HFF-Myc (cell line): Measurements from ENCODE around the gene SGCG.

Experiments used
- DNase-seq: peaks from one replicate; pipeline ENCODE4 v3.0.0-alpha.2; 2011; ENCODE audit warnings: low read depth; ENCODE audit errors: extremely low read depth
- H3K4me3 ChIP-seq: replicated peaks from 2 replicates; pipeline ENCODE4 v1.5.1; 2011; ENCODE audit warnings: low read depth, mild to moderate bottlenecking, control low read depth, low read length
- CTCF ChIP-seq: IDR thresholded peaks from 2 replicates; pipeline ENCODE4 v1.5.1; 2012; ENCODE audit warnings: mild to moderate bottlenecking, low read depth, low read length, control low read depth; ENCODE audit errors: missing control alignments

The SGCG gene

DNA sequence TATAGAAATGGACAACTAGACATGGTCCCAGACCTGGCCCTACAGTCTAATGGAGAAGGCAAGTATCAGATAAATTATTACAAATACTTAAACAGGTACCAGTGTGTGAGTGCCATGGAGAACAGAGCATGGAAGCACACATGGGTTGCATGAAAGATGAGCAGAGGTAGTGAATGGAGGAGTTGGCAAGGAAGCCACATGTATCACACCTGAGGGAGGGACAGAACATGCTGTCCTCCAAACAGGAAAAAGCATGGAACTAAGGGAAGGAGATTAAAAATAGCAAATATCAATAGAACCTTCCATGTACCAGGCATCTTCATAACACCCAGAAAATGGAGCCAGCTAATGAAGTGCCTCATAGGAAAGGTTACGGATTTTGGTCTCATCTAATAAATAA lies 166.8 kb downstream of the SGCG start:
- DNase-seq: no peak
- H3K4me3 ChIP-seq: no peak overlapping the region
- TF ChIP-seq CTCF: no peak

DNA sequence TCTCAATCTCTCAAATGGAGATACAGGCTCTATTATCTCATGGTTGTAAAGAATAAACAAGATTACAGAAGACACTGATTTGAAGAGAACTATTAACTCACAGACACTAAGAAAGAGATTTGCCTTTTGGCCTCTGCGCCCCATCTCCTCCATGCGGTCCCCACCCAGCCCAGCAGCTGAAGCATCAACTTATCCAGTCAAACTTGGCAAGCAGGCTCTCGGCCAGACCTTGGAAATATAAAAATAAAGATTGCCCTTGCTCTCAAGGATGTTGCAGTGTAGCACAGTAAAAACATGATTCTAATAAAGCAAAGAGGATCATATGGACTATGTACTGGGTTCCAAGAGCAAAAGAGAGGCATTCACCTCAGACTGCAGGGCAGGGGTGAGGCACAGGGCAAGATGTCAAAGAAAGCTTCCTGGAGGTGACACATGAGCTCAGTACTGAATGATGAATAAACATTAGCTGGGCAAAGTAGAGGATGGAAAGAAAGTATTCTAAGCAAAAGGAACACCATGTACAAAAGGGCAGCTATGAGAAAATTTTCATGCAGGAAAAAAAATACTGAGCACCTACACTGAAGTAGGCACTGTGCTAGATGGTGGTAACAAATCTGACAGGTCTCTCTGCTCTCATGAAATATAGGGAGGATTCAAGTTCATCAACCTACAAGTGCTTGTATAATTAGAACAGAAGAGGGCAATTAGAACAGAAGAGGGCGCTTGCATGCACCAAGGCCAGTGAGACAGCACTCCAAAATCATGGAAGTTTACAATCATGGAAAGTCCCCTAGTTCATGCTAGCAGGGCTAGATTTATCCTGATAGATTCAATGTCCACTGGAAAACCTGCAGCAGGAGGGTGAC lies 167.7 kb downstream of the SGCG start:
- no peak overlapping the region for H3K4me3 ChIP-seq
- no peak for TF ChIP-seq CTCF
- DNase-seq: no peak

DNA sequence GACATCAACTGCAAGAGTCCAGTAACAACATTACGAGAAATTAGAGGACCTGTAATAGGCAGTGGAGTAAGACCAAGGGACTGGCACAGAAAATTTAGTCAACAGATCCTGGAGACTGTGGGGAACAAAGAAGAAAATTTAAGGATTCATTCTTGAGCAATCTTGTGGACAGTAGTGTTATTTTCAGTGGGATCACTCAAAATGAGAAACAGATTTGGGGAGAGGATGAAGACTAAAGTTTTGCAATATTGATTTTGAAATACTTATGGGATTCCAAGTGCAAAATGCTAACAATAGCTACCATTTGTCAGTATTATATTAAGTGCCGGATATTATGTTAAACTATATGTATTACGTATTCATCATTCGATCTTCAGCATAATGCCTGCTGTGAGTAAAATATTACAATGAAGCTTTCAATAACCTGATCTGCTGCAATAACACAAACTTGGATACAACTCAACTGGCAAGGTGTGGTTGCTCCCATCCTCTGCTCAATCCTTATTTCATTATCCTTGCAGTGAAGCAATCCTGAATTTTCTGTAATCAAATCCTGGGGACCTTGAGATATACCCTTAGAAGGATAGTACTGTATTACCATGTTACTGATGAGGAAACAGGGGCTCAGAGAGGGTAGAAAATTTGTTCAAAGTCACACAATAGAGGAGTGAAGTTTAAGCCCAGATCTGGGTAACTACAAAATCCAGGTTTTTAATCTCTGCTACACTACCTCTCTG lies 168.6 kb downstream of the SGCG start:
- DNase-seq: no peak
- no peak overlapping the region for H3K4me3 ChIP-seq
- TF ChIP-seq CTCF: no peak

DNA sequence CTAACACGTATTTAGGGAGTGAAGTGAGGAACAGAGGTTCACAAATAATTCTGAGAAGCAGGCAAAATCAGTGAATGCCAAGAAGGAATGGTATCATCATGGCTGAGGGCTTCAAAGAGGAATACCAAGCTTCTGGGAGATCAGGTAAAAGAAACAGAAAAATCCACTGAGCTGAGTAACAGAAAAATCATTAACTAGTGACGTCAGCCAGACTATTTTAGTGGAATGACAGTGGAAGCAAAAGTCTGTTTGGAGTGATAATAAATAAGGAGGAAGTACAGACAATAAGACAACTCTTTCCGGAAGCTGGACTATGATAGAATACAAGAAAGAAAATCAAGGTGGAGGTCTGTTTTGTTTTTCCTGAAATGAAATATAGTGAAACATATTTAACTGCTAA lies 169.2 kb downstream of the SGCG start:
- no peak for DNase-seq
- TF ChIP-seq CTCF: no peak
- no peak overlapping the region for H3K4me3 ChIP-seq

GRCh38 chr13:23352161-23352560 lies 171.4 kb downstream of the SGCG start:
- H3K4me3 ChIP-seq: no peak overlapping the region
- TF ChIP-seq CTCF: no peak
- DNase-seq: no peak

DNA sequence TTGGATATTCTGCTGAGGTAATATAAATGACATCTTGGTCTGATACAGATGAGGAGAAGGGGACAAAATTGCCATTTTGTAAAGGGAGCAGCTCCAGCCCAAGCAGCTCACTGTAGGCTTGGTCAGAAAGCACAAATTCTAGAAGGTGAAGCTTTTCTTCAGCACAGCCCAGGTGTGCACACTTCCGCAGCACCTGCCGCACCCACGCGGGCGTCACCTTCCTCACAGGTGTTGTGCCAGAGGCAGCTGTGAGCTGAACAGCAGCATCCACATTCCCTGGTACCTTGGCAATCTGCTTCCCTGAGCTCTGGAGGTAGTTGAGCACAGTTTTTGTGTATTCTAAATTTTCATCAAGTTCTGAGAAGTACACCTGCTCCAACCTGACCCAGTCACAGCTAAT lies 173.7 kb downstream of the SGCG start:
- DNase-seq: no peak
- no peak overlapping the region for H3K4me3 ChIP-seq
- no peak for TF ChIP-seq CTCF
